ENCODE measurements around the gene CYB5B.

CYB5B gene

GRCh38 chr16:69490707-69491324 is 66.4 kb downstream of the CYB5B start:
- no peak for FAIRE-seq

- FAIRE-seq: no peak
These were observed 70.6 kb downstream of the CYB5B start for GRCh38 chr16:69494991-69495392.

- FAIRE-seq: no peak
These were observed 71.4 kb downstream of the CYB5B start for GRCh38 chr16:69495821-69496220.

GRCh38 chr16:69496376-69496775 is 72.0 kb downstream of the CYB5B start:
- FAIRE-seq: no peak

- no peak for FAIRE-seq
These were observed 72.5 kb downstream of the CYB5B start for GRCh38 chr16:69496896-69497295.

- no peak for FAIRE-seq
These were observed 73.6 kb downstream of the CYB5B start for GRCh38 chr16:69497876-69498596.

GRCh38 chr16:69498926-69499325 is 74.5 kb downstream of the CYB5B start:
- no peak for FAIRE-seq

- FAIRE-seq: no peak
These were observed 75.3 kb downstream of the CYB5B start for GRCh38 chr16:69499541-69500230.

- FAIRE-seq: no peak
These were observed 76.1 kb downstream of the CYB5B start for GRCh38 chr16:69500496-69500895.

GRCh38 chr16:69501956-69502745 is 77.7 kb downstream of the CYB5B start:
- FAIRE-seq: no peak

- FAIRE-seq: no peak
These were observed 78.8 kb downstream of the CYB5B start for GRCh38 chr16:69503244-69503643.

- no peak for FAIRE-seq
These were observed 83.8 kb downstream of the CYB5B start for GRCh38 chr16:69508033-69508755.

- no peak for FAIRE-seq
These were observed 84.7 kb downstream of the CYB5B start for GRCh38 chr16:69509125-69509524.

GRCh38 chr16:69511651-69512050 is 87.2 kb downstream of the CYB5B start:
- FAIRE-seq: no peak

GRCh38 chr16:69513180-69513966 is 89.0 kb downstream of the CYB5B start:
- FAIRE-seq: no peak

GRCh38 chr16:69514356-69514755 is 89.9 kb downstream of the CYB5B start:
- no peak for FAIRE-seq

Measured in colon (tissue), 2 donors.